ENCODE results near the gene NDUFS3.

DNA sequence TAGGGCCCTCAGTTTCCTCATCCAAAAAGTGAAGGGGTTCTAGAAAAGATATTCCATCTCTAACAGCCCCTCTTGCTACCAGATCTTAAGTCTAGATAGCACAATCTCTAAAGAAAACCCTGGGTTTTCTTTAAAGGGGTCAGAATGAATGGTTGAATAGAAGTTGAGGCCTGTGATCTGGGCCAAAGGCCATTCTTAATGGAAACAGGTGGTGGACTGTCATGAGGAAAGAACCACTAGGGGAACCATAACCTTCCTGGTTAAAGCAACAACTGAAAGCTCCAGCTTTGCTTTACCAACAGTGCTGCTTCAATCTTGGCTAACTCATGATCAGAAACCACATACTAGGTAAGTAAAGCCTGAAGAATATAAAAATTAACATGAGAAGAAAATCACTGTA is 27.8 kb upstream of the NDUFS3 start:
- TF ChIP-seq, protein P1, sequence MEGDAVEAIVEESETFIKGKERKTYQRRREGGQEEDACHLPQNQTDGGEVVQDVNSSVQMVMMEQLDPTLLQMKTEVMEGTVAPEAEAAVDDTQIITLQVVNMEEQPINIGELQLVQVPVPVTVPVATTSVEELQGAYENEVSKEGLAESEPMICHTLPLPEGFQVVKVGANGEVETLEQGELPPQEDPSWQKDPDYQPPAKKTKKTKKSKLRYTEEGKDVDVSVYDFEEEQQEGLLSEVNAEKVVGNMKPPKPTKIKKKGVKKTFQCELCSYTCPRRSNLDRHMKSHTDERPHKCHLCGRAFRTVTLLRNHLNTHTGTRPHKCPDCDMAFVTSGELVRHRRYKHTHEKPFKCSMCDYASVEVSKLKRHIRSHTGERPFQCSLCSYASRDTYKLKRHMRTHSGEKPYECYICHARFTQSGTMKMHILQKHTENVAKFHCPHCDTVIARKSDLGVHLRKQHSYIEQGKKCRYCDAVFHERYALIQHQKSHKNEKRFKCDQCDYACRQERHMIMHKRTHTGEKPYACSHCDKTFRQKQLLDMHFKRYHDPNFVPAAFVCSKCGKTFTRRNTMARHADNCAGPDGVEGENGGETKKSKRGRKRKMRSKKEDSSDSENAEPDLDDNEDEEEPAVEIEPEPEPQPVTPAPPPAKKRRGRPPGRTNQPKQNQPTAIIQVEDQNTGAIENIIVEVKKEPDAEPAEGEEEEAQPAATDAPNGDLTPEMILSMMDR (conservative IDR thresholded peaks at IDR 0.05; ENCODE audit: low read depth in 2 of 2) = peak; percentile 32 to 50; a peak in 3 of 4 replicates
- TF ChIP-seq, protein P2, sequence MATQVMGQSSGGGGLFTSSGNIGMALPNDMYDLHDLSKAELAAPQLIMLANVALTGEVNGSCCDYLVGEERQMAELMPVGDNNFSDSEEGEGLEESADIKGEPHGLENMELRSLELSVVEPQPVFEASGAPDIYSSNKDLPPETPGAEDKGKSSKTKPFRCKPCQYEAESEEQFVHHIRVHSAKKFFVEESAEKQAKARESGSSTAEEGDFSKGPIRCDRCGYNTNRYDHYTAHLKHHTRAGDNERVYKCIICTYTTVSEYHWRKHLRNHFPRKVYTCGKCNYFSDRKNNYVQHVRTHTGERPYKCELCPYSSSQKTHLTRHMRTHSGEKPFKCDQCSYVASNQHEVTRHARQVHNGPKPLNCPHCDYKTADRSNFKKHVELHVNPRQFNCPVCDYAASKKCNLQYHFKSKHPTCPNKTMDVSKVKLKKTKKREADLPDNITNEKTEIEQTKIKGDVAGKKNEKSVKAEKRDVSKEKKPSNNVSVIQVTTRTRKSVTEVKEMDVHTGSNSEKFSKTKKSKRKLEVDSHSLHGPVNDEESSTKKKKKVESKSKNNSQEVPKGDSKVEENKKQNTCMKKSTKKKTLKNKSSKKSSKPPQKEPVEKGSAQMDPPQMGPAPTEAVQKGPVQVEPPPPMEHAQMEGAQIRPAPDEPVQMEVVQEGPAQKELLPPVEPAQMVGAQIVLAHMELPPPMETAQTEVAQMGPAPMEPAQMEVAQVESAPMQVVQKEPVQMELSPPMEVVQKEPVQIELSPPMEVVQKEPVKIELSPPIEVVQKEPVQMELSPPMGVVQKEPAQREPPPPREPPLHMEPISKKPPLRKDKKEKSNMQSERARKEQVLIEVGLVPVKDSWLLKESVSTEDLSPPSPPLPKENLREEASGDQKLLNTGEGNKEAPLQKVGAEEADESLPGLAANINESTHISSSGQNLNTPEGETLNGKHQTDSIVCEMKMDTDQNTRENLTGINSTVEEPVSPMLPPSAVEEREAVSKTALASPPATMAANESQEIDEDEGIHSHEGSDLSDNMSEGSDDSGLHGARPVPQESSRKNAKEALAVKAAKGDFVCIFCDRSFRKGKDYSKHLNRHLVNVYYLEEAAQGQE (IDR thresholded peaks at IDR 0.05; ENCODE audit: unreplicated experiment) = no peak
- TF ChIP-seq EZH2 (IDR thresholded peaks at IDR 0.05; ENCODE audit: low read depth, unreplicated experiment) = no peak
- TF ChIP-seq EZH2phosphoT487 (IDR thresholded peaks at IDR 0.05; ENCODE audit: unreplicated experiment) = no peak
- TF ChIP-seq STAT1 (IDR thresholded peaks at IDR 0.05; ENCODE audit: unreplicated experiment) = no peak
- no peak for TF ChIP-seq POLR2AphosphoS5 (IDR thresholded peaks at IDR 0.05; ENCODE audit: low read depth)
- TF ChIP-seq CREB1 (CRISPR knock-in tag; IDR thresholded peaks at IDR 0.05; ENCODE audit: low read depth) = no peak
- TF ChIP-seq, protein P3, sequence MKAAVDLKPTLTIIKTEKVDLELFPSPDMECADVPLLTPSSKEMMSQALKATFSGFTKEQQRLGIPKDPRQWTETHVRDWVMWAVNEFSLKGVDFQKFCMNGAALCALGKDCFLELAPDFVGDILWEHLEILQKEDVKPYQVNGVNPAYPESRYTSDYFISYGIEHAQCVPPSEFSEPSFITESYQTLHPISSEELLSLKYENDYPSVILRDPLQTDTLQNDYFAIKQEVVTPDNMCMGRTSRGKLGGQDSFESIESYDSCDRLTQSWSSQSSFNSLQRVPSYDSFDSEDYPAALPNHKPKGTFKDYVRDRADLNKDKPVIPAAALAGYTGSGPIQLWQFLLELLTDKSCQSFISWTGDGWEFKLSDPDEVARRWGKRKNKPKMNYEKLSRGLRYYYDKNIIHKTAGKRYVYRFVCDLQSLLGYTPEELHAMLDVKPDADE (IDR thresholded peaks at IDR 0.05) = no peak
- TF ChIP-seq NANOG (IDR thresholded peaks at IDR 0.05; ENCODE audit: borderline replicate concordance) = no peak

All from GM23338 (cell line).